ENCODE data around the gene RARA.

DNA sequence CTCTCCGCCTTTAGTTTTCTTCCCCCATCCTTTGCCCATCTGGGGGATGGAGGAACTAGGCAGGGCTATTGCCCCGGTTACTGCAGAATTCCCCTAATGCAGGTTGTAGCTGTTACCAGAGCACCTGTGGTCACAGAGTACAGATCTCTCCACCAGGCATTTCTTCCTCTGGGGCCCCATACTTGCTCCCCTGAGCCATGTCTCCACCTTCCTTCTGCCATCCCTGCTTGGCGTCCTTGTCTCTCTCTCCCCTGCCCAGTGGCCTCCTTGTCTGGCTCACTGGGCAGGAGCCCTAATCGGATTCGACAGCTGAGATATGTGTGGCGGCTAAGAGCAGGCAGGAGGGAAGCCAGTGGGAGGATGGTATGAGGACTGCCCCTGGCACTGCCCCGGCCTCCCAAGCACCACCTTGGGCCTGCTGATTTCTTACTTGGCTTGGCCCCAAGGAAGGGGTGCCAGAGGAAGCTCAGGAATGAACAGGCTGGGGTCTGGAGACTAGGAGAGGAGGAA, 2.0 kb downstream of the RARA start:
- TF ChIP-seq POLR2A (IDR thresholded peaks at IDR 0.05): no peak
- TF ChIP-seq, protein P1, sequence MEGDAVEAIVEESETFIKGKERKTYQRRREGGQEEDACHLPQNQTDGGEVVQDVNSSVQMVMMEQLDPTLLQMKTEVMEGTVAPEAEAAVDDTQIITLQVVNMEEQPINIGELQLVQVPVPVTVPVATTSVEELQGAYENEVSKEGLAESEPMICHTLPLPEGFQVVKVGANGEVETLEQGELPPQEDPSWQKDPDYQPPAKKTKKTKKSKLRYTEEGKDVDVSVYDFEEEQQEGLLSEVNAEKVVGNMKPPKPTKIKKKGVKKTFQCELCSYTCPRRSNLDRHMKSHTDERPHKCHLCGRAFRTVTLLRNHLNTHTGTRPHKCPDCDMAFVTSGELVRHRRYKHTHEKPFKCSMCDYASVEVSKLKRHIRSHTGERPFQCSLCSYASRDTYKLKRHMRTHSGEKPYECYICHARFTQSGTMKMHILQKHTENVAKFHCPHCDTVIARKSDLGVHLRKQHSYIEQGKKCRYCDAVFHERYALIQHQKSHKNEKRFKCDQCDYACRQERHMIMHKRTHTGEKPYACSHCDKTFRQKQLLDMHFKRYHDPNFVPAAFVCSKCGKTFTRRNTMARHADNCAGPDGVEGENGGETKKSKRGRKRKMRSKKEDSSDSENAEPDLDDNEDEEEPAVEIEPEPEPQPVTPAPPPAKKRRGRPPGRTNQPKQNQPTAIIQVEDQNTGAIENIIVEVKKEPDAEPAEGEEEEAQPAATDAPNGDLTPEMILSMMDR (IDR thresholded peaks at IDR 0.05): no peak
